ENCODE measurements around the gene LRRC4C.

Gene LRRC4C

DNA sequence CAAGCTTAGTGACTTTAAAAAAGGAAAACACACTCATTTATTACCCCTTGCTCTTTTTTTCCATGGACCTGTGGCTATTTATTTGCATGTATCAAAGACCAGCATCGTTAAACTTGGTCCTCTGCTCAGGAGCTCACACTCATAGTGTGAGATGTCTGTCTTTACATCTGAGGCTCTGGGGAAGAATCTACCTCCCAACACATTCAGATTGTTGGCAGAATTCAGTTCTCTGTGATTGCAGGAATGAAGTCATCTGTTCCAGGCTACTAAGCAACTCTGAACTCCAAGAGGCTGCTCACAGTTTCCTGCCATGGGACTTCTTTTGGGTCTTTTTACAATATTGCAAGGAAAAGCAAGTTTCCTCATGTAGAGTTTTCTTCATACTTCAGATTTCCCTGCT, 138.8 kb downstream of the LRRC4C start:
- DNase-seq, result no peak

DNA sequence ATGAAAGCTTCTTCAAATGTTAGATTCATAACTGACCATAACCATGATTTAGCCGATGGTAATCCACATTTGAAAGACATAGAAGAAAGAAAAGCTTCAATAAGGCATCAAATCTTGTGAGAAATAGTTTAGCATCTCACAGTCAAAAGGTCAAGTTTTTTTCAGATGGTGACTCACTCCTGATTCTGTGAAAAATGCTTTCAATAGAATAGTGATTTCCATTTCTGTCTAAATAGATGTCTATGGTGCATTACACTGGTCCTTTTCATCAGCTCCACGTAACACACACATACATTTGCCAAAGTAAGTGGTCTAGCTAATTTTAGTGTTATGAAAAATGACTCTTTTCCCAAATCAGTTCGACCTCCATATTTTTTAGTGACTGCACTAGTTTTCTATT, 139.2 kb downstream of the LRRC4C start:
- DNase-seq, result no peak

DNA sequence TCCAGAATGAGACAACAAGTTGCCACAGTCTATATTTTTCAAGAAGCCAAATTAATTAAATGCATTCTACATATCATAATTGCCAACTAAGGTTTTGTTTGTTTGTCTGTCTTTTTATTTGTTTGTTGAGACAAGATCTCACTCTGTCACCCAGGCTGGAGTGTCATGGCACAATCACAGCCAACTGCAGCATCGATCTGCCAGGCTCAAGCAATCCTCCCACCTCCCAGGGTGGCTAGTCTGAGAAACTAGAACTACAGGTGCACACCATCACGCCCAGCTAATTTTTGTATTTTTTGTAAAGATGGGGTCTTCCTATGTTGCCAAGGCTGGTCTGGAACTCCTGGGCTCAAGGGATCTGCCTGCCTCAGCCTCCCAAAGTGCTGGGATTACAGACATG, 140.0 kb downstream of the LRRC4C start:
- no peak for DNase-seq

DNA sequence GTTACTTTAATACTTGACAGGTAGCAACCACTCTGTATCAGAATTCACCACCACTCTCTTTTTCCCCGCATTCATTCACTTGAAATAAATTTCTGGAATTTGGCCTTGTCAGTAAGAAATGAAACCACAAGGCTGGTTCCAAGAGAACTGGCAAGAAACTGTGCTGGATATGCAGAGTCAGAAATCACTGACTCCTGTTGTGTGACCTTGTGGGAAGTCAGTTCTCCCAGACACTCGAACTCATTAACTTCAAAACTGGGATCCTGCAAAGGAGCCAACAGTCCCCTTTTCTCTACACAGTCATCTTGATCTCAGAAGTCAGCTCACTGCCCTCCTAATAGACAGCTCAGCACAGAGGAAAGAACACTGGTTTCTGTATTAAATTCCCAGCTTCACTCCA, 142.7 kb downstream of the LRRC4C start:
- DNase-seq, result no peak

DNA sequence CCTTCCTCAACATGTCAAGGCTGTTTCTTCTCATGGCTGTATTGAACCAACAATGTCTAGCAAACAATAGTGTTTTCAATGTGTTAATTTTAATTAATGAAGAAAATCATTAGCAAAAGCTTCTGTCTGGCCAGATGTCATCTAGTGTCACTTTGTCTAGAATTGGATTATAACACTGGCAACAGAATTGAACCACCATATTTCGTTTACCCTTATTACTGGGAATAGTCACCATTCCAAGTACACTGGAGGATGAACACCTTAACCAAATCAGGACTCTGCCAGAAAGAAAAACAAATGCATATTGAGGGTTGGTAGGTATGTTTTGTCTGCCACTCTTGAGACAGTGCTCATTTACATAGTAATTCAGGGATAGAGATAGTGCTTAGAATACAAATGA, 146.2 kb downstream of the LRRC4C start:
- no peak for DNase-seq

DNA sequence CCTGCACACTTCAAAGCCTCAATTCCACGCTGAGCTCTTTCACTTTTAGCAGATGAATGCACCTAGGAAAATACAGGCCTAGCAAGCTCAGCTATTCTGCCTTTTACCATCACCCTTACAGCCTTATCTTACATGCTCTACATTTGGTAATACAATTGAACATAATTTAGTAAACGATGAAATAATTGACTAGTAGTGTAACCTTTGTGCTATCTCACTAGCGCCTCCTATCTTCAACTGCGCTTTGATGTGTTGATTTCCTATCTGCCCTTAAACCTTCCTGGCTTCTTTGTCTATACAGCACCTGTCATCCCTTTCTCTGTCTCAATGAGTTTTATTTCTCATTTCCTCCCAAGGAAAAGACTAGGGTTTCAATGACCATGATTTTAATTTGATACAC, 149.7 kb downstream of the LRRC4C start:
- no peak for DNase-seq

DNA sequence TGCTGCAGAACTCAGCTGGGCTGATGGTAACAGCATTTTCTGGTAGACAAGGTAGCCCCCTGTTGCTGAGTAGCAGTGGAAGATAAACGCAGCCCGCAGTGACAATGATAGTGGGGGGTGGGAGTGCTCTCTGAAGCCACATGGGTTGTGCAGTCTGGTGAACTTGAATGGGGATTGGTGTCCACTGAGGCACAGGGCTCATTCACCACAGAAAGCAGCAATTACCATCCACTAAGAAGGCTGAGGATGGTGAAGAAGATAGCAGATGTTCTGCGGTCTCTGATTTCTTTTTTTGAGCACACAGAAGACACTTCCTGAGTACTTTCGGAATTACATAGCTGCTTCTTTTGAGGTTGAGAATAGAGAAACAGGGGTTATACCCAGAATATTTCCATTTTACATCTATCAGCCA, 150.3 kb downstream of the LRRC4C start:
- no peak for DNase-seq

DNA sequence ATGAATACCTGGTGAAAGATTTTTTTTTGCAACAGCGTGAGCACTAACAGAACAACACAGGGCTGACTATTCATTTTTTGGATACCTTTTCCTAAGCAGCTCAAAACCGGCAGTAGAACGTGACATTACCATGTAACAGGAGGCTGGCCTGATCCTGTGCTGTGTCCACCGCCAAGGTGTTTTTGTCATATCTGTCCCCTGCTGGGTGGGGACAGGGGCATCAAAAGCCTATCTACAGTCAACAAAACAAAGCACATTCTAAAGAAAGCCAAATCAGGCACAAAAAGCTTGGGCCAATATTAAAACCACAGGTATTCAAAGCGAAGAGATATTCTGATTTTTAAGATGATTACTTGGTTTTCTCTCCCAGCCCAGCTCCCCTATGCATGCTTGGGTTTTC, 151.2 kb downstream of the LRRC4C start:
- DNase-seq, result no peak

DNA sequence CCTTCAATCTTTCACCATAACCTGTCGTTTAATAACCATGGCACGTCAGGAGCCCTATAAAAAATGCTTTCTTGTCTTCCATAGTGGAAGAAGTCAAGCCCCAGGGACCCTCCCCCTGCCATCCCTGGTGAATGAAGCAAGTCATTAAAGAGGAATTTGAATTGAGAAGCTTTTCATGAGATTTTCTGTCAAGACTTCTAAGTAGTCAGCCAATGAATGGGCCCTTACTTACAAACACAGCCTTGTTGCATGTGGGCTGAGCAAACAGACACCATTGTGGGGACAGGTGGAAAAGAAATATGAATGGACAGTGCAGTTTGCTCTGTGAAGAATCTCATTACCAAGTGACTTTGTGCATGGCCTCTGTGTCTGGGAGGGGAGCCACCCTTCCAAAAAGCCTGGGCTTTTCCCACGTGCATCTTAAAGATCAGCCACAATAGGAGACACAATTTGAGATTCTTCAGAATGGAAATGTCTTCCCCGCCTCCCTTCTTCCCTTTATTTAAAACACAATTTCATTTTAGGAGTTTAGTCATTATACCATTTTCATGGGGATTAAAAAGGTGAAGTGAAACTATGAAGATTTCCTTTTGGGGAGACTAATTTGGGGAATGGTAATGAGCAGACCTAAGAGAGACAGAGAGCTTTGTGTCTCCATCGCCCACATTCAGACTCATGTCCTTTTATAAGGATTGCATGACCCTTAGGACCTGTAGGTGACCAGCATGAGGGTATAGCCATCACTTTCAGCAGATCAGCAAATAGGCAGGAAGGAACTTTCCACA, 152.0 kb downstream of the LRRC4C start:
- DNase-seq, result no peak

DNA sequence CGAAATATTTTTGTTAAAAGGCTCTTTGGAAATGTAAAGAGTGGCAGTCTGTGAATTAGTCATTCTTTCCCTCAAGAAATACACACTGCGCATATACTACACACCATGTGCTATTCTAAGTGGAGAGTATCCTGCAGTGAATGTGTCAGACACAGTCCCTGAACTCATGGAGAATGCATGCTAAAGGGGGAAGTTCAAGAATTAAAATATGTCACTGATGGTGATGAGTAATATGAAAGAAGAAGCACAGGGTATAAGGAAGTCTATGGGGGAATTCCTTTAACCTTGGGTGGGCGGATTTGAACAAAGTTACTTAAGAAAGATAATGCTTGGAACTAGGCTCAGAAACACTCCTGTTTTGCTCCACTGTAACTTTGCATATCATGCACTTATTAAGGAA, 153.0 kb downstream of the LRRC4C start:
- no peak for DNase-seq

DNA sequence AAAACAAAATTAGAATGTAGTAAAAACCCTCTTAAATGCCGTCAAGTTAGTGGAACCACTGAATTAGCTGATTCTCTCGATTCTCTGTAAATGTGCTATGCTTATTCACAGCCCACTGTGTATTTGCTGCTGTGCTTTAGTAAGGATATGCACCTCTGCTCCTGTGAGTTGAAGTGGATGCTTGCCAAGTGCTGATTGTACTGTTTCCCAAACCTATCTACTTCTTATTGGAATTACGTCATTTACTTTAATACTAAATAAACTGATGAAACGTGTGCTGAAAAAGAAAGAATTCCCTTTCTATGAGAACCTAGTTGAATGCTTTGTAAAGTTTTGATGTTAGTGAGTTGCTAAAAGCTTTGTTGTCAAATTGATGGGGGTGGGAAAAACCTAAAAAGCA, 158.4 kb downstream of the LRRC4C start:
- DNase-seq, result no peak

DNA sequence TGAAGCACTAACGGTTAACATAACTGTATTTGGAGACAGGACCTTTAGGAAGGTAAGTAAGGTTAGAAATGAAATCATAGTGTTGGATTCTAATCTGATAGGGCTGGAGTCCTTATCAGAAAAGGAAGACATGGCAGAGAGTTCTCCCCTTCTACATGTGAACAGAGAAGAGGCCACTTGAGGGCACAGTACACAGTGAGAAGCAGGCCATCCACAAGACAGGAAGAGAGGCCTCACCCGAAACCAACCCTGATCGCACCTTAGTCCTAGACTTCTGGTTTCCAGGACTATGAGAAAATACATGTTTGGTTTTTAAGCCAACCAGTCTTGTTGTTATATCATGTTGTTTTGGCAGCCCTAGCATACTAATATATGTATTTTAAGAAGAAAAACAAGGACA, 170.0 kb downstream of the LRRC4C start:
- no peak for DNase-seq

DNA sequence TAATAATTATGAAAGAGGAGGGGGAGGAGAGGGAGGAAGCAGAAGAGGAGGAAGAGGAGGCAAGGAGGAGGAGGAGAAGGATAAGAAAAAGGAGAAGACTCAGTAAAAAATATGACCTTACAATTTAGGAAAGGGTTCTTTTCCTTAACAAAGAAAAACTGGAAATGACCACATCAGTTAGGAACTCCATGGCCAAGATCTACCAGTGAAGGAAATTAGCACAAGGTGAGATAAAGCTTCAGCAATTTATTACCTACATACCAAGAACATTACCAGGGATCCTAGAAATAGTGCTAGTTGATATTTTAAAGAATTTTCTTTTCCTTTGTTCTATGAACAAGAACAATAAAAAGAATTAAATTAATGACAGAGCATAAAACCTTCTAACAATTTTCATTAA, 172.7 kb downstream of the LRRC4C start:
- DNase-seq, result no peak

DNA sequence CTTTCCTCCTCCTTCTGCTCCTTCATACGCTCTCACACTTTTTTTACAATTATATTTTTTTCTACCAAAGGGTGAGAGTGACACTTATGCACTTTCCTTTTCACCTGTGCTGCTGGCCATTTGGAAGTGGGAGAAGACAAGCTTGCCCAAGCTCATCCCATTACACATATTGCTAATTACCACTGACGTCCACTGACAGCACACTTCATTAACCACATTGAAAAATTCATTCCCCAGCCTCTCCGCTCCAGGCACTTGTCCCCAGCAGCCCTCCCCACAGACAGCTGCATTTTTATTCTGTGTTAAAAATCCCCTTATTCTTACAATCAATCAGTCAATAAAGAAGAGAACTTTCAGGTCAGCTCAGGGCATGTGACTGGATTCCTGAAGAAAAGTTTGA, 175.1 kb downstream of the LRRC4C start:
- DNase-seq, result no peak

DNA sequence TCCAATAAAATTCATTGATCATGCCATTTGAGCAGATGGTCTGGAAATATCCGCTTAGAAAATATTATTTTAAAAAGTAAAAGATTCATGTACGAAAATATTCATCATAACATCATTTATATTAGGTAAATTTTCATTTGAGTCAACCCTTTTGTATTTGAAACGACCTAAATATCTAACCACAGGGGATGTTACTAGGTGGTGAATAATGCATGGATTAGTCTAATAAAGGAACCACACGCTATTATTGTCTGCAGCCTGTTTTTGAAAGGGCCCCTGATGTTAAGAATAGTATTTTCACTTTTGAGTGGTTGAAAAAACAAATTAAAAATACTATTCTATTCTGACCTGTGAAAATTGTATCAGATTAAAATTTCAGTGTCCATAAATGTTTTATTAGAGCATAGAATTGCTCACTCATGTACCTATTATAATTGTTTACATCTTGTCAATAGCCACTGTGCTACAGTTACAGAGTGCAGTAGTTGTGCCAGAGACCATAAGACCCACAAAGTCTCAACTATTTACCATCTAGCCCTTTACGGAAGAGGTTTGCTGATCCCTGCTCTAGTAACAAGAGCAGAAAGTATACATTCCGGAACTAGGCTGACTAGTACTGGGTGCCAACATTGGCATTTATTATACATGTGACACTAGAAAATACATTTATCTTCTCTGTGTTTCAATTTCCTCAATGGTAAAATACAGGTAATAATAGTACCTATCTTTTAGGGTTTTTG, 176.1 kb downstream of the LRRC4C start:
- DNase-seq, result no peak

DNA sequence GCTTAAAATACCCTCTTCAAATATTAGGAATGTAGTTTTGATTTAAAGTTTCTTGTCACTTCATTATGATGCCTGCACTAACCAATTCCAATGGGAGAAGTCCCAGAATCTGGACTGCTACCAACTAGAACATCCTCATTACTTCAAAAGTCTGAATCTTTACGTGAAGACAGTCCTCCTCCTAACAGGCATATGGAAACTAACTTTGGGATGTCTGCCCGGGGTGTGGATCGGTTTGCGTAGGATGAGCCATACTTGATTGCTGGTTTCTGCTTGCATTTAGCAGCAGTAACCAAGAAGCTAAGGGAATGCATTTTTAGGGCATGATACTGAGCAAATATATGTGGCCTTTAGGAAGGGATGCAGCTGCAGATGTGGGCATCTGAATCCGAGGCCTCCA, 177.1 kb downstream of the LRRC4C start:
- DNase-seq, result no peak

DNA sequence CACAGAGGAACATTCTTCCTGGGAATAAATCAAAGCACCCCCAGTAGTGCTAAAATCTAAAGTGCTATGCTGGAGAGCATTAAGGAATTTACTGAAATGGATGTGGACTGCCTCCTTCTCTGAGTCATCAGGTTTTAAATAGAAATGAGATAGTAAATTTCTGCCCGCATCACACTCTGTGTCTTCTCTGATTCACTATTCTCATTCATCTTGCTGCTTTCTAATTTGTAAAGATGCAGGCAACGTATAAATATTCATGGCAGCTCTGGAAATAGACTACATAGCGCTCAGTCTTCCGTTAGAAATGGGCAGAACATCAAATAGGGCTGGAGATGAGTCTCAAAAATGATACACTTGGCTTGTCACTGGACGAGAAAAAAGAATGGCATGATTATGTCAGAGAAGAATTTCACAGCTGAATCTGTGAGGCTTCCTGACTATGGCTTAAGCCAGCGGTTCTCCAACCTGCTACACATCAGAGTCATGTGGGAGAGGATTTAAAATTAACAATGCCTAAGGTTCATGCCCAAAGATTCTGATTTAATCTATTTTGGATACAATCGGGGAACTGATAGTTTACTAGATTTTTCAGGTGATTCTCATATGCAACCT, 178.2 kb downstream of the LRRC4C start:
- no peak for DNase-seq

DNA sequence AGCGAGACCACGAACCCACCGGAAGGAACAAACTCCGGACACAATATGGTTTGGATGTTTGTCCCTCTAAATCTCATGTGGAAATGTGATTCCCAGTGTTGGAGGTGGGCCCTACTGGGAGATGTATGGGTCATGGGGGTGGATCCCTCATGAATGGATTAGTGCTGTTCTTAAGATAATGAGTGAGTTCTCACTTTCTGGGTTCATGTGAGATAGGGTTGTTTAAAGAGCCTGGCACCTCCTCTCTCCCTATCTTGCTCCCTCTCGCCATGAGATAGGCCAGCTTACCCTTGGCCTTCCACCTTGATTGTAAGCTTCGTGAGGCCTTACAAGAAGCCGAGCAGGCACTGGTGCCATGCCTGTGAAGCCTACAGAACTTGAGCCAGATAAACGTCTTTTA, 184.6 kb downstream of the LRRC4C start:
- no peak for DNase-seq

DNA sequence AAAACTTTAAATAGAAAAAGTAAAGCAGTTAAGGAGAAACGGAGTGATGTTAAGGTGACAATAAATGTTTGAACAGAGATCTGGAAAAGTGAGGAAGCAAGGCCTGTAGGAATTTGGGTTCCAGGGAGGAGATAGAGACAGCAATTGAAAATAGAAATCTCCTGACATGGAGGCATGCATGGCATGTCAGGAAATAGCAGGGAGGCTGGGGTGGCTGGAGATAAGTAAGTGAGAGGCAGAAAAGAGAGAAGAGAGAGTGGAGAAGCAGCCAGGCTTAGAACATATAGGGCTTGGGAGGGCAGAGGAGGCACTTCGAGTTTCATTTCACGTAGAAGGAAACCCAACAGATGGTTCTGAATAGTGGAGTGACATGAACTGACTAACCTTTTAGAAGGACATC, 185.5 kb downstream of the LRRC4C start:
- no peak for DNase-seq

DNA sequence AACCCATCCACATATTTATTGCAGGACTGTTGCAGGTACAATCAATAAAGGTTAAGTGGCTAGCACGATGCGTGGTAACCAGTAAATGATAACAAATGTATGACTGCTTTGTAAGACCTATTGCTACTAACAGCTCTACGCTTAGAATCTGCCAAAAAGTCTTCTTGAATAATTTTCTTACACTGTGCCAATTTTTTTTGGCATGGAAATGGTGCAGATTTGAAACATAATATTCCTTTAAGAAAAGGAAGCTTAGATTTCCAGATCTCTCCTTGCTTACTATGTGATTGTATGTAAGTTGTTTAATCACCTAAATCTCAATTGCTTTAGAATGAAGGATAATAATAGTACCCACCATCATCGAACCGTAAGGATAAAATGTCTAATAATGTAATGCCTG, 192.0 kb downstream of the LRRC4C start:
- no peak for DNase-seq

DNA sequence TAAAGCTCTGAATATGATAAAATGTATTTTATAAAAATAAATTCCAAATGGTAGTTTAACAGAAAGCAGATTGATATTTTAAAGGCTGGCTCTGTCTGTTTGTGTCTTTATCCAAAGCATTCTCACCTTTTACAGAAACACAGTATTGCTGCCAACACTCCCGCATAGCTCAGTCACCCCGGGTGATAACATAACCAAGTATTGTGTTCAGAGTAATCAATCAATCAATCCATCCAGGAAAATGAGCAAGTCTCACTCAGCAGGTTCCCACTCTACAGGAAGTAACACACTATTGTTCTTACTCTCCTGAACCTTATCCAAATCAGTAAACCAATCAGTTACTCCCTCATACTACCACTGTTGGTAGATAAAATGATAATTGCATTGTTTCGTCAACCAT, 203.4 kb downstream of the LRRC4C start:
- DNase-seq, result no peak

DNA sequence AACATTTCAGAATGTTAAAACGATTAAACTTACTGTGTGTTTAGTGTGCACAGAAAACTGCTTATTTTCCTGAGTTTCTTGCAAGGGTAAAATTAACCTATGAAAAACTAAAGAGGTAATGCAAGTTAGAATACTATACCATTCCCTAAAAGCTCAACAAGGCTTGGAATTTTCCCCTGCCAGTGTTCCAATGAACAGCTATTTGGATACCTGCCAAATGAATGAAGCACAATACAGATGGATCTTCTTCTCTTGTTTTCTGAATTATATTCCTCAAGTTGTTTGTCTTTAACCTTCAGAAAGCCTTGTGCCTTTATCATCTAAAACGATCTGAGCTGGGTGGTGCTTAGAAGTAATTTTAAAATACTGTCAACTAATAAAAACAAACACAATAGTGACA, 204.5 kb downstream of the LRRC4C start:
- DNase-seq, result no peak

DNA sequence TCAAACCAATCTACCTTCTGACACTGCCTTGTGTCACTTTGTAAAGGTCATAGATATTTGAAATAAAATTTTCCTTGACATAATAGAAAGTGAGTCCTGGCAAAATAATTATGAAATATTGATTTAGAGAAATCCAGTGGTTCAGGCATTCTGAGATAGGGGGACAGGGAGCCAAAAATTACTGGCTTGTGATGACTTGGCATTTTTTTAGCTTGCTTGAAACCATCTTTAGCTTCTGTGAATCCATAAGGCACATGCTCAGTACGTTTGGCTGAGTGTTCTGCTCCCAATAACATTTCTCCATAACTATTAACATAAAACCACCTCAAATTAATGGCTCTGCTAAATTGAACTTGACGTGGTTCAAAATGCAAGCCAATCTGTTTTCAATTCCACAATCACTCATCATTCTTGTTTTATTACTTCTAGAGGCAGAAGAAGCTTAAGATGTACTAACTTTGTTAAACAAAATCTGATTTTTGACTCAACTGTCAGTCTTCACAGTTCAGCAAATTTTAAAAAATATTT, 209.0 kb downstream of the LRRC4C start:
- DNase-seq, result no peak

DNA sequence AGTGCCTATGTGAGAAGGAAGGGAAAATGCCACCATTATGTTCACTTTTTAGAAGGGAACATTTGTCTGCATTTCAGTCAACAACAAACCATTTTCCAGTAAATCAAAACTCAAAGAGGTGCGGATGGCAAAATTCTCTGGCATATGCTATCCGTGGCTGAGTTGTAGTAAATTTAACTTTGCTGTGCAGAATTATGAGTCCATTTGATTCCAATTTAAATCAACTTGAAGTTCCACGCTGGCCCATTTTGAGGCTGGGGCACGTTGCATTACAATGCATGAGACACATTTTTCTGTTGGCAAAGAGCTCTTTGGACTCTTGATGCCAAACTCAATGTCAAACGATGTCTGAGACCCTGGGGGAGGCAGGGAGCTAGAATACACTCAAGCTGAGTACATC, 211.8 kb downstream of the LRRC4C start:
- no peak for DNase-seq

All from DMS79 (cell line).